Sigmoid colon (tissue), 4 donors: ENCODE results near the gene PCDH15.

ENCODE experiments used
- EP300 ChIP-seq, 4 donors: sonication (generic); formaldehyde crosslinking; IDR thresholded peaks; one replicate each; pipeline ENCODE4 v1.6.1; 2017; ENCODE audit warnings: antibody characterized with exemption in 4 of 4
- POLR2A ChIP-seq, 2 donors: fragments of 450-650 bp; IDR thresholded peaks; one replicate each; pipeline ENCODE4 v1.6.1; 2016; ENCODE audit warnings: antibody characterized with exemption in 2 of 2, mild to moderate bottlenecking in 2 of 2, moderate library complexity in 2 of 2
- TF ChIP-seq, protein P1 (sequence below), 4 experiments: fragments of 450-650 bp in 3 of 4; fragments of 200-600 bp in 1 of 4; IDR thresholded peaks; one replicate each; pipeline ENCODE4 v1.5.1; 2016 to 2019; ENCODE audit warnings: antibody characterized with exemption in 4 of 4, mild to moderate bottlenecking in 3 of 4, moderate library complexity in 2 of 4

DNA sequence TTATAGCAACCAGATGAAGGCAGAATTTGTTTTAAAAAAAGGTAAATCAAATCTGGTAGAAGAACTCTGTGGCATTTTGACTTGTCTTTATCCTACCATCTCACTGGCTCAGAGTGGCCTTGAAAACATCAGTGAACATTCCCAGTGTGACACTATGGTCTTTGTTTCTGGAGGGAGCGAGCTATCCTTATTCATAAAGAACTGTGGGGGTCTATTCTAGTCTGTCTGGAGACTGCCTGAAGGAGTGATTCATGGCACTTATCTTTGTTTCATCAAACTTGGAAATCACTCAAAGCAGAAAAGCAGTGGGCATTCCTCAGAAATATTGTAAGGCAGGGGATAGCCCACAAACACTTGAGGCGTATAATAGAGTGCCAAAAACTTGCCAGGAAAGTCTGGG is 719.1 kb downstream of the PCDH15 start:
- TF ChIP-seq, protein P1, sequence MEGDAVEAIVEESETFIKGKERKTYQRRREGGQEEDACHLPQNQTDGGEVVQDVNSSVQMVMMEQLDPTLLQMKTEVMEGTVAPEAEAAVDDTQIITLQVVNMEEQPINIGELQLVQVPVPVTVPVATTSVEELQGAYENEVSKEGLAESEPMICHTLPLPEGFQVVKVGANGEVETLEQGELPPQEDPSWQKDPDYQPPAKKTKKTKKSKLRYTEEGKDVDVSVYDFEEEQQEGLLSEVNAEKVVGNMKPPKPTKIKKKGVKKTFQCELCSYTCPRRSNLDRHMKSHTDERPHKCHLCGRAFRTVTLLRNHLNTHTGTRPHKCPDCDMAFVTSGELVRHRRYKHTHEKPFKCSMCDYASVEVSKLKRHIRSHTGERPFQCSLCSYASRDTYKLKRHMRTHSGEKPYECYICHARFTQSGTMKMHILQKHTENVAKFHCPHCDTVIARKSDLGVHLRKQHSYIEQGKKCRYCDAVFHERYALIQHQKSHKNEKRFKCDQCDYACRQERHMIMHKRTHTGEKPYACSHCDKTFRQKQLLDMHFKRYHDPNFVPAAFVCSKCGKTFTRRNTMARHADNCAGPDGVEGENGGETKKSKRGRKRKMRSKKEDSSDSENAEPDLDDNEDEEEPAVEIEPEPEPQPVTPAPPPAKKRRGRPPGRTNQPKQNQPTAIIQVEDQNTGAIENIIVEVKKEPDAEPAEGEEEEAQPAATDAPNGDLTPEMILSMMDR (IDR thresholded peaks at IDR 0.05), result no peak
- TF ChIP-seq POLR2A (IDR thresholded peaks at IDR 0.05), result no peak
- no peak for TF ChIP-seq EP300 (IDR thresholded peaks at IDR 0.05)
